ENCODE data around the gene CLDND2. TPM values are rescaled to one million over a fixed set of nuclear protein-coding genes. Genes with fewer than 3 reads are reported as not detected.
"Not testable (repeated sequence)": the region's sequence is repeated elsewhere in the genome, so short reads cannot be mapped to it uniquely, and the experiment has no call there.

CLDND2 gene
- total RNA-seq, 1 experiment from 2014 or later: not detected

DNA sequence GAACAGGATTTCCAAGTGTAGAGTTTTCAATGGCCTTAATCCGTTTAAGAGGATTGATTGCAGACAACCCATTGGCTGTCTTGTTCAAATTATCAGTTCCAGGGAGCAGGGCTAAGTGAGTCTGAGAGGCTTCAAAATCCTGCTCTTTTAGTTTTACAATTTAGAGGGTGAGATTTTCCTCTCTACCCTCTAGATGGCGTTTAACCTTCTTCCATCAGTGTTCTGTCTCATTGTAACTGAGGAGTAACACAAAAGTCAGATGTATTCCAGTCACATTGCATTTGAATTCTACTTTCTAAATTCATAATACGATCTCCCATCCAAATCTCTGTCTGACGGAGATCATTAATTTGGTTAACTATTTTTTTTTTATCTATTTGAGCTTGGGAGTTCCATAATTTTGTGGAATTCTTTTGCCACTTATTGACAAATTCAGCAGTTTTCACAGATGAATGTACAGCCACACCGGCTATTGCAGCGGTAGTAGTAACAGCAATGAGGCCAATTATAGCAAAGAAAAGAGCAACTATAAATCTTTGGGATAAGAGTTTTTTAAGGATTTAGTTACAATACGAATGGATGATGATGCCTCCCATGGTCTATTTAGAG is 29.4 kb upstream of the CLDND2 start:
- H4K5ac ChIP-seq (ENCODE audit: insufficient read length, low read depth, low read length): no peak overlapping the region
- no peak overlapping the region for H2AFZ ChIP-seq (ENCODE audit: low read length)
- Mint-ChIP-seq H3K4me3 (no peak overlapping the region), H3K36me3 (ENCODE audit: insufficient read depth in 1 of 3, low read depth in 3 of 3) (peaks cover 26 to 46% (median 28%) of the 10 kb centered on the region in 3 experiments), H3K27me3 (ENCODE audit: low read depth) (peaks cover 7% of the 10 kb centered on the region; the same call in 1 of the 2 replicates), H3K27ac (0 out of 7 replicates have a peak overlapping the region, but pooled peaks of 1 of the 3 experiments have one; percentile 61), H3K4me1 (peaks cover 19 to 33% of the 10 kb centered on the region in 2 experiments), H3K9me3 (peaks cover 26 to 29% of the 10 kb centered on the region in 2 experiments)
- H3K4me1 ChIP-seq (ENCODE audit: insufficient read depth, low read length): no peaks in the 10 kb centered on the region
- H2BK120ac ChIP-seq (ENCODE audit: low read depth, low read length, poor library complexity, severe bottlenecking): no peak overlapping the region
- no peak overlapping the region for H3K27ac ChIP-seq (ENCODE audit: insufficient read length, low read depth, low read length)
- no peak for DNase-seq
- no peak overlapping the region for H2AK5ac ChIP-seq (ENCODE audit: insufficient read length, low read length)
- H2BK20ac ChIP-seq (ENCODE audit: low read depth, low read length, poor library complexity, severe bottlenecking): no peak overlapping the region
- H2BK5ac ChIP-seq (ENCODE audit: insufficient read length, low read length): no peak overlapping the region
- H4K8ac ChIP-seq (replicated peaks; ENCODE audit: insufficient read length, low read depth, low read length): no peak overlapping the region
- WGBS (ENCODE audit: extremely low coverage, insufficient read length, low lambda C conversion rate): no CpG with 5 or more reads among the region's 7 CpGs
- H2BK15ac ChIP-seq (ENCODE audit: low read depth, low read length): no peak overlapping the region
- H4K20me1 ChIP-seq (ENCODE audit: control insufficient read depth, insufficient read depth, insufficient read length): no peaks in the 10 kb centered on the region
- H3K27me3 ChIP-seq (ENCODE audit: insufficient read depth, low read length): no peaks in the 10 kb centered on the region
- H3K23me2 ChIP-seq (ENCODE audit: insufficient read length, low read depth, low read length, poor library complexity, severe bottlenecking): peaks cover 8% of the 10 kb centered on the region
- H3K9me3 ChIP-seq (ENCODE audit: control insufficient read depth, low read depth, low read length): peaks cover 13% of the 10 kb centered on the region
- no peak overlapping the region for H3T11ph ChIP-seq (ENCODE audit: low read length)
- H3K4me2 ChIP-seq (ENCODE audit: insufficient read depth, insufficient read length, low read length): no peak overlapping the region
- H4K91ac ChIP-seq (ENCODE audit: insufficient read length, low read depth, low read length): no peak overlapping the region
- no peak overlapping the region for H3K9ac ChIP-seq (ENCODE audit: extremely low read depth, insufficient read length, low read length)
- TF ChIP-seq CTCF (conservative IDR thresholded peaks at IDR 0.05): peak; percentile 69
- no peak overlapping the region for H3K23ac ChIP-seq (ENCODE audit: insufficient read length, low read depth, low read length)
- H3K56ac ChIP-seq (ENCODE audit: insufficient read length, low read depth, low read length): no peak overlapping the region
- H3K79me2 ChIP-seq (ENCODE audit: insufficient read depth, low read length): no peaks in the 10 kb centered on the region
- no peak overlapping the region for H3K4ac ChIP-seq (ENCODE audit: low read depth, low read length)
- no peak overlapping the region for H2BK12ac ChIP-seq (ENCODE audit: insufficient read length, low read depth, low read length)
- H3K79me1 ChIP-seq (ENCODE audit: insufficient read depth, low read depth, low read length, poor library complexity, severe bottlenecking): no peaks in the 10 kb centered on the region
- H3K14ac ChIP-seq (ENCODE audit: insufficient read depth, low read length): no peak overlapping the region
- no peak overlapping the region for H3K18ac ChIP-seq (ENCODE audit: insufficient read length, low read depth, low read length)

GRCh38 chr19:51397453-51397852 is 28.6 kb upstream of the CLDND2 start:
- H3K27ac ChIP-seq (ENCODE audit: insufficient read length, low read depth, low read length); H2BK20ac ChIP-seq (ENCODE audit: low read depth, low read length, poor library complexity, severe bottlenecking); H3K79me1 ChIP-seq (ENCODE audit: insufficient read depth, low read depth, low read length, poor library complexity, severe bottlenecking); H3K4me2 ChIP-seq (ENCODE audit: insufficient read depth, insufficient read length, low read length); H3K4ac ChIP-seq (ENCODE audit: low read depth, low read length); DNase-seq; H3K14ac ChIP-seq (ENCODE audit: insufficient read depth, low read length); H2BK5ac ChIP-seq (ENCODE audit: insufficient read length, low read length); H3K56ac ChIP-seq (ENCODE audit: insufficient read length, low read depth, low read length); H4K20me1 ChIP-seq (ENCODE audit: control insufficient read depth, insufficient read depth, insufficient read length); H2BK15ac ChIP-seq (ENCODE audit: low read depth, low read length); H3K4me1 ChIP-seq (ENCODE audit: insufficient read depth, low read length); H4K5ac ChIP-seq (ENCODE audit: insufficient read length, low read depth, low read length); H3K9ac ChIP-seq (ENCODE audit: extremely low read depth, insufficient read length, low read length); H3K79me2 ChIP-seq (ENCODE audit: insufficient read depth, low read length); H3K18ac ChIP-seq (ENCODE audit: insufficient read length, low read depth, low read length); H3K9me3 ChIP-seq (ENCODE audit: control insufficient read depth, low read depth, low read length); H3K23me2 ChIP-seq (ENCODE audit: insufficient read length, low read depth, low read length, poor library complexity, severe bottlenecking); H4K91ac ChIP-seq (ENCODE audit: insufficient read length, low read depth, low read length); H2AK5ac ChIP-seq (ENCODE audit: insufficient read length, low read length); H2BK120ac ChIP-seq (ENCODE audit: low read depth, low read length, poor library complexity, severe bottlenecking); H3T11ph ChIP-seq (ENCODE audit: low read length); H3K27me3 Mint-ChIP-seq (ENCODE audit: low read depth); H2AFZ ChIP-seq (ENCODE audit: low read length); H3K27me3 ChIP-seq (ENCODE audit: insufficient read depth, low read length); H4K8ac ChIP-seq (replicated peaks; ENCODE audit: insufficient read length, low read depth, low read length); H3K23ac ChIP-seq (ENCODE audit: insufficient read length, low read depth, low read length); H3K4me3 Mint-ChIP-seq; H2BK12ac ChIP-seq (ENCODE audit: insufficient read length, low read depth, low read length): not testable (repeated sequence)
- H3K4me1 Mint-ChIP-seq: peaks cover 19 to 33% of the 10 kb centered on the region in 2 experiments
- no CpG with 5 or more reads among the region's 9 CpGs for WGBS (ENCODE audit: extremely low coverage, insufficient read length, low lambda C conversion rate)
- H3K27ac Mint-ChIP-seq: peak overlapping the region in 2 of 3 experiments; percentile 24 to 61; a peak in 3 of 7 replicates
- peaks cover 18 to 38% (median 21%) of the 10 kb centered on the region in 3 experiments for H3K36me3 Mint-ChIP-seq (ENCODE audit: insufficient read depth in 1 of 3, low read depth in 3 of 3)
- peaks cover 19 to 22% of the 10 kb centered on the region in 2 experiments for H3K9me3 Mint-ChIP-seq

All from H9 (cell line).